HG02852 (cell line): ENCODE measurements around the gene ARHGAP15.

Source experiments
- ATAC-seq: cut with Tn5 transposase; IDR thresholded peaks from one replicate; pipeline ENCODE4 v1.9.1; 2021; ENCODE audit warnings: mild to moderate bottlenecking, moderate library complexity; ENCODE audit not compliant: unreplicated experiment

The ARHGAP15 gene

GRCh38 chr2:143704451-143705106 is 575.4 kb downstream of the ARHGAP15 start:
- ATAC-seq, result peak; percentile 95

DNA sequence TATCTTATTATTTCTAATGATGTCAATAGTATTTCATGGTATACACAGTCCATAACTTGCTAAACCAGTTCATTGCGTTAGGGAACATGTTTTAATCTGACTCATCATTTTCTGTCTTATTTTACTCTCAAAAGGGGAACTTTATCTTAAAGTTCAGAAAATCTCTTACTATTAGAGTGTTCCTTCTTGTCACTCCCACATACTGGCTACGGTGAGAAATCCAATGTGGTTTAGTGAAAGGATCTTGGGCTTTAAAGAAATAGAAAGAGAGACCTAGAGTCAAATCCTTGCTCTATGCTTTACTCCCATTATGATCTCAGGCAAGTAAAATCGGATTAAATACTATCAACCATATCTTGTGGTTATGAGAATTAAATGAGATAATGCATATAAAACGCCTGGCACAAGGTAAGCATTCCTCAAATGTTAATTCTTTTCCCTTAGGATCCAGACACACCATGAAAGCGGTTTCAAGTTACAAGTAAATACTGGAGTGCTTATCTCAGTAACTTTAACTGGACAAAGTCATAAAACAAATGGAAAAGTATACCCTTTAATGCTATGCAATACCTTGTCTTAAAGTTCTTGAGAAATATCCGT is 576.0 kb downstream of the ARHGAP15 start:
- no peak for ATAC-seq

GRCh38 chr2:143706354-143706753 is 577.1 kb downstream of the ARHGAP15 start:
- no peak for ATAC-seq

DNA sequence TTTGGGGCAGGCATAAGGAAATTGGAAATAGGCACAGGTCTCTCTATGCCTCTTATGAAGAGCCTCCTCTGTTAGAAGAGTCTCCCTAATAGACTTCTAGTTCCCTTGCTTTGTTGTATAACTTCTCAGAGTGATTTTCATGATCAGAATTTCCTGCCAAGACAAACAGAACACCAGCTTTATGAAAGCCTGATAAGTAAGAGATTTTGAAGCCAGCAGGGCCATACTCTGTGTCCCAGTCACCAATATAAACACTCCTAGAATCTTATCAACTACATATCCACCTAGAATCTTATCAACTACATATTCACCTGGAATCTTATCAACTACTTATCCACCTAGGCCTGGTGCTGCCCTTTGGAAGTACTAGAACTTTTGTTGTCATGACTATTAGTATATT is 579.5 kb downstream of the ARHGAP15 start:
- ATAC-seq, result no peak

DNA sequence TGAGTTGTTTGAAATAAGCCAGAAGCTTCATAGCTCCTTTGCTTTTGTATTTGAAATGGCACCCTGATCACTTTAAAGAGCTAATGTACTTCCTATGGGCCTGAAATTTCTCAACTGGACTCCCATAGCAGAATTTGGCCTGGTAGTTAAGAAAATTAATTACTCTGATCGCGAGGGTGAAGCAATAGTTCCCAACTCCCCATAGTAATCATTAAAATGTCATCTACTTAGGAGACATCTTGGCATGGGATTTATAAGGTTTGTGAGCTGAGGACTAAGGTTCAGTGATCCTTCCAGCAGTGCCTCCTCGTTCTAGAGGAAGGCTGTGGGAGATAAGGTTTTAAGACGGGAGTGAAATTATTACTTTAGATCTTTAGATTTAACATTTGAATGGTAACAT is 581.0 kb downstream of the ARHGAP15 start:
- ATAC-seq, result no peak

GRCh38 chr2:143710879-143711278 is 581.7 kb downstream of the ARHGAP15 start:
- no peak for ATAC-seq

DNA sequence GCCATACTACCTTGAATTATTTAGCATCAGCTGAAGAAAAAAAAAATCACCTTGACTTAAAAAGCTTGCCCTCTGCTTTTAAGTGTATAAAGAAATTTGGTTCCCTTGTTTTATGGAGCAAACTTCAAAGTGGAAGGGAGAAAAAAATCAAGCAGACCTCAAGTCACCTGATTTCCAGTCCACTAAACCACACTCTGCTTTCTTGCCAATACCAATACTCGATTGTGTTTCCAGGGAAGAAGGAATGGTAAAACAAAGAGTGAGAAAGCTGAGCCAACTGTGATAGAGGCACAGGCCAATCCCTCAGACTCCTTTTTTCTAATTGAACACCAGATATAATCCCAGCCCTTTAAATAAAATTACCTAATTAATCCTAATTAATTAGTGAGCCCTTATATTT is 587.3 kb downstream of the ARHGAP15 start:
- ATAC-seq, result no peak

- no peak for ATAC-seq
These were observed 587.8 kb downstream of the ARHGAP15 start for GRCh38 chr2:143717053-143717452.

GRCh38 chr2:143717536-143718168 is 588.4 kb downstream of the ARHGAP15 start:
- no peak for ATAC-seq

- no peak for ATAC-seq
These were observed 589.5 kb downstream of the ARHGAP15 start for GRCh38 chr2:143718745-143719144.

DNA sequence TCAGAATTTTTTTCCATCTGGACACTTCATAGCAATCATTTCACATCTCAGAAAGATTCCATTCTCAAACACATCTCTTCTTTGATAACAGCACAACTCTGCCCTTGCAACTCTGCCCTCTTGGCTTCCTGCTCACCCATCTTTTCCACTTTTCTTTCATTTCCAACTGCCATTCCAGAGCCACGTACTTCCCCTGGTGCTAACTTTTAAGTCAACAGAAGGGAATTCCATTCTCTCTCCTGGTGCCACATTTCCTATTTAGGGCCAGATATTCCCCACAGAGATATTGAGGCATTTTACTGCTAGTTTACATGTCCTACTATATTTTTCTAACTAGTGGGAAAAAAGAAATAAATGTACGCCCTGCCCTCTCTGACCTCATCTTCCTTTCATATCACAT is 590.2 kb downstream of the ARHGAP15 start:
- no peak for ATAC-seq

GRCh38 chr2:143720095-143720664 is 591.0 kb downstream of the ARHGAP15 start:
- ATAC-seq, result no peak

- ATAC-seq, result no peak
These were observed 596.2 kb downstream of the ARHGAP15 start for GRCh38 chr2:143725400-143725799.

DNA sequence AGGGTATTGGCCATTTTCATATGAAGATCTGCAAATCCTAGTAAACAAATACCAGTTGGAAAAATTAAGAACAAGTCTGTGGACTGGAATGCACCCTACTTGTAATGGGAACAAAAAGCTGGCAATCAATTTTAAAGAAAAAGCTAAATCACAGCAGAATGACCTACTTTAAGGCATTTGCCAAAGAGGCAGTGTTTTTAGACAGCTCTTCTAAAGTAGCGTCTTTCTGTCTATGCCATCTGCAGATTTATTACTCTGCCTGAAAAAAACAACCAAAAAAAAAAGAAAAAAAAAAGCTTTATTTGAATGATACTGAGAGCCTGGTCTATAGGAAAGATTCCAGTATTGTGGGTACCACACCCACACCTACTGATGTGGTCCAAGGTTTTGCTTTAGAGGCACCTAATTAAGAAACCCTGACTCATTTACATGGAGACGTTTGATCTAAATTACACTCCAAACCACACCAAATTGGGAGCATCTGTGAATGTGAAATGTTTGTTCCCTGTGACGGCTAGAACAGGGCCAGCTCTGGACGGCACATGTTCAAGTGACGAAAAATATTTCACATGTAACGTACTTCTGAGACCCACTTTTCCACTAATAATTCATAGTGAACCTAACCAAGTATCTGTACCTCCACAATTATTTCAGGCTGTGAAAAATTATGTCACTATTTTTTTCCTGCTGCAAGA is 597.1 kb downstream of the ARHGAP15 start:
- no peak for ATAC-seq

DNA sequence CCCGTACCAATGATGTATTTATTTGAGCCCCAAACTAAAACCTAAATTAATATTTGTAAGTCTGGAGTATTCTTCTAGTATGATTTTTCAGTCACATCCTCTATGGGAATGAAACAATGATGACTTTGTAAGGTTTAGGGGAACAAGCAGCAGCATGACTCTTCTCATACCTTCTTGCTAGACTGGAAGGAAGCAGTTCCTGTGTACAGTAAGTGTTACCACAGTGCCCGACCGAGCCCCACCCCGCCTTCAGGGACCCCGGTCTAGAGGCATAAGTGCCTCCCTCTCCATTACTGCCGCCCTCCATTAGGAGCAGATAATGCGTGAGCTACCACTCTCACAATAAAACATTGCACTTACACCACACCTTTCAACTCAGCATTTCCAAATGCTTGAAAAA is 599.3 kb downstream of the ARHGAP15 start:
- ATAC-seq, result no peak

- ATAC-seq, result no peak
These were observed 600.1 kb downstream of the ARHGAP15 start for GRCh38 chr2:143729296-143729814.

GRCh38 chr2:143730155-143730952 is 601.1 kb downstream of the ARHGAP15 start:
- ATAC-seq, result peak; percentile 77

DNA sequence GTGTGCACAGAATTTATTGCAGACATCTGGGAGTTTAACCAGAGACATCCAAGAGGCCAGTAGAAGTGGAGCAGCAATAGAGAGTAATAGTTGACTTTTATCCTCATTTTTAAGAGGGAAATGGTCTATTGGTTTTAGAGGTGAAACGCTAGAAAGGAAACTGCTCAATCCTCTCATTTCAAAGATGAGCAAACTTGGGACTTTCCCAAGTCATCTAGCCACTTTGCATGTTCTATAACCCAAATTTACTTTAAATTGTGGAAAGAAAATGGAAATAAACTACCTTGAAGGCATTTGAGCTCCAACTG is 601.7 kb downstream of the ARHGAP15 start:
- ATAC-seq, result peak; percentile 56

GRCh38 chr2:143732076-143732475 is 602.9 kb downstream of the ARHGAP15 start:
- no peak for ATAC-seq

DNA sequence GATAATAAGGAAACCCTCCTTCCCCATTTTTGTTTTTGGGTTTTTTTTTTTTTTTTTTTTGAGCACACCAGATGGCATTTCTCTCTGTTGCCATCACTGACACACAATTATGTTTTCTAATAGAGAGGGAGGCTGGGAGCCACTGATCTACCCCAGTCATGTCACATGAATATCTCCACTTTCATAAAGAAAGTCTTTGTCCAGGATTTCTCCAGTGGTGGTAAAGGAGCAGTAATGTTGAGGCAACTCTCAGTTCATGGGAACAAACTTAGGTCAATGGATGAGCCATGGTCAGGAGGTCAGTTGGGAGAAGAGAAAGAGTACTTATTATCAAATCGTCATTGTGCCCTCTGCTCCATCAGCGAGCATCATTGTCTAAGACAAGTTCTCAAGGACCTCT is 603.7 kb downstream of the ARHGAP15 start:
- no peak for ATAC-seq

- ATAC-seq, result no peak
These were observed 605.3 kb downstream of the ARHGAP15 start for GRCh38 chr2:143734507-143734906.
